WTC11 (cell line): Measurements from ENCODE around the gene SOX6.

Experiments
- CTCF ChIP-seq: fragments of 200-600 bp; IDR thresholded peaks from 2 replicates; pipeline ENCODE4 v1.8.0; 2022; ENCODE audit warnings: antibody characterized with exemption
- ESRRA ChIP-seq: sonication (generic); formaldehyde crosslinking; IDR thresholded peaks from 2 replicates; pipeline ENCODE4 v1.8.1; 2022; ENCODE audit warnings: mild to moderate bottlenecking, missing genetic modification reagents, borderline replicate concordance
- ZNF512 ChIP-seq: sonication (generic); formaldehyde crosslinking; IDR thresholded peaks from 2 replicates; pipeline ENCODE4 v1.8.1; 2022; ENCODE audit warnings: missing genetic modification reagents, borderline replicate concordance

GRCh38 chr11:16309226-16309625, 47.1 kb downstream of the SOX6 start:
- TF ChIP-seq ZNF512, result no peak
- TF ChIP-seq CTCF, result no peak
- TF ChIP-seq ESRRA (CRISPR knock-in tag), result no peak
